ENCODE results near the gene CNTNAP1.

CNTNAP1 gene

GRCh38 chr17:42744806-42745617 lies 62.7 kb downstream of the CNTNAP1 start, which contains the start of gene EZH1:
TSS of gene EZH1 (minus strand) at chr17:42745040. CDS start at chr17:42728941, 16,099 bp downstream.
- peak; percentile 94 for DNase-seq
- Histone ChIP-seq H2AFZ (ENCODE audit: low read length) (peak within 1 kb of the TSS; percentile 82), H3K9ac (ENCODE audit: low read length) (peak within 1 kb of the TSS; percentile 82), H3K79me2 (ENCODE audit: low read length) (peaks cover 42% of the 10 kb centered on the region), H3K4me1 (ENCODE audit: low read length) (peaks cover 11% of the 10 kb centered on the region), H3K9me2 (replicated peaks; ENCODE audit: insufficient read depth, low read length) (no peaks in the 10 kb centered on the region), H4K20me1 (ENCODE audit: insufficient read depth, low read length) (no peaks in the 10 kb centered on the region), H3K4me3 (ENCODE audit: low read length) (peak within 1 kb of the TSS; percentile 78), H3K27me3 (replicated peaks; ENCODE audit: insufficient read depth, low read length) (no peaks in the 10 kb centered on the region), H3K36me3 (replicated peaks; ENCODE audit: insufficient read depth, low read length) (no peaks in the 10 kb centered on the region), H3K4me2 (ENCODE audit: low read depth, low read length) (peak within 1 kb of the TSS; percentile 99), H3K9me3 (replicated peaks; ENCODE audit: insufficient read depth, low read length) (no peaks in the 10 kb centered on the region), H3F3A (ENCODE audit: insufficient read depth, low read length) (0 out of 2 replicates have a peak, but pooled peaks cover 5% of the 10 kb centered on the region), H3K27ac (ENCODE audit: low read length) (peak within 1 kb of the TSS; percentile 78)
- TF ChIP-seq EZH2phosphoT487 (IDR thresholded peaks at IDR 0.05; ENCODE audit: low read length): no peak
- no peak for TF ChIP-seq EZH2 (optimal IDR thresholded peaks at IDR 0.05; ENCODE audit: low read depth, low read length)
- no peak for TF ChIP-seq CTCF (IDR thresholded peaks at IDR 0.05; ENCODE audit: low read length)

DNA sequence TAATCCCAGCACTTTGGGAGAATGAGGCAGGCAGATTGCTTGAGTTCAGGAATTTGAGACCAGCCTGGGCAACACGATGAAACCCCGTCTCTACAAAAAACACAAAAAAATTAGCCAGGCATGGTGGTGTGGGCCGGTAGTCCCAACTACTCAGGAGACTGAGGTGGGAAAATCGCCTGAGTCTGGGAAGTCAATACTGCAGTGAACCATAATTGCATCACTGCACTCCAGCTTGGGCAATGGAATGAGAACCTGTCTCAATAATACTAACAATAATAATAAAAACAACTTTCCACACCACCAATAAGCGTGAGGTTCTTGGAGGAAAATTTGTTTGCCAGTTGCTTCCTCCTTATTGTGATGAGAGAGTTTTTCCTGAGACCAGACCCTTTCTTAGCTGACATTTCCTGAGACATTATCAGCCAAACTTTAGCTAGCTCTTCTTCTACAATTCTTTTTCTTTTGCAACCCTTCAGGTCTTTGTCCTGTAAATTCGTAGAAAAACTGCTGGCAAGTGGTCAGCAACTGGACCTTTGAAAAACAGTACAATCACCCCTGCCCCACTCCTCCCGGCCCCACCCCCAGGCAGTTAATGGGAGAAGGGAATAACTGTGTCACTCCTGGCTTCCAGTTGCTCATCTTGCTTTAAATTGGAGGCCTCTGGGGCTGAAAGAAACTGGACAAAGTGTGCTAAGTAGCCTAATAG lies 66.0 kb downstream of the CNTNAP1 start:
- Histone ChIP-seq H3K4me2 (ENCODE audit: low read depth, low read length) (no peak overlapping the region), H4K20me1 (ENCODE audit: insufficient read depth, low read length) (no peaks in the 10 kb centered on the region), H3K79me2 (ENCODE audit: low read length) (peaks cover 11% of the 10 kb centered on the region), H3K36me3 (replicated peaks; ENCODE audit: insufficient read depth, low read length) (no peaks in the 10 kb centered on the region), H3K27me3 (replicated peaks; ENCODE audit: insufficient read depth, low read length) (no peaks in the 10 kb centered on the region), H3K9me2 (replicated peaks; ENCODE audit: insufficient read depth, low read length) (no peaks in the 10 kb centered on the region), H3K4me1 (ENCODE audit: low read length) (peaks cover 11% of the 10 kb centered on the region), H3K27ac (ENCODE audit: low read length) (no peak overlapping the region), H3F3A (ENCODE audit: insufficient read depth, low read length) (0 out of 2 replicates have a peak, but pooled peaks cover 5% of the 10 kb centered on the region), H3K4me3 (ENCODE audit: low read length) (no peak overlapping the region), H2AFZ (ENCODE audit: low read length) (no peak overlapping the region), H3K9me3 (replicated peaks; ENCODE audit: insufficient read depth, low read length) (no peaks in the 10 kb centered on the region), H3K9ac (ENCODE audit: low read length) (no peak overlapping the region)
- DNase-seq: no peak
- no peak for TF ChIP-seq CTCF (IDR thresholded peaks at IDR 0.05; ENCODE audit: low read length)
- TF ChIP-seq EZH2 (optimal IDR thresholded peaks at IDR 0.05; ENCODE audit: low read depth, low read length): no peak
- TF ChIP-seq EZH2phosphoT487 (IDR thresholded peaks at IDR 0.05; ENCODE audit: low read length): no peak

GRCh38 chr17:42748908-42749798 lies 66.8 kb downstream of the CNTNAP1 start:
- TF ChIP-seq EZH2 (optimal IDR thresholded peaks at IDR 0.05; ENCODE audit: low read depth, low read length): no peak
- TF ChIP-seq EZH2phosphoT487 (IDR thresholded peaks at IDR 0.05; ENCODE audit: low read length): no peak
- TF ChIP-seq CTCF (IDR thresholded peaks at IDR 0.05; ENCODE audit: low read length): no peak
- Histone ChIP-seq H3K27me3 (replicated peaks; ENCODE audit: insufficient read depth, low read length) (no peaks in the 10 kb centered on the region), H3K79me2 (ENCODE audit: low read length) (peaks cover 3% of the 10 kb centered on the region), H3K9me3 (replicated peaks; ENCODE audit: insufficient read depth, low read length) (no peaks in the 10 kb centered on the region), H3K27ac (ENCODE audit: low read length) (no peak overlapping the region), H2AFZ (ENCODE audit: low read length) (no peak overlapping the region), H3K9me2 (replicated peaks; ENCODE audit: insufficient read depth, low read length) (no peaks in the 10 kb centered on the region), H3K9ac (ENCODE audit: low read length) (no peak overlapping the region), H3K4me1 (ENCODE audit: low read length) (peaks cover 3% of the 10 kb centered on the region; the same call in 1 of the 2 replicates), H3K4me3 (ENCODE audit: low read length) (no peak overlapping the region), H3K4me2 (ENCODE audit: low read depth, low read length) (no peak overlapping the region), H4K20me1 (ENCODE audit: insufficient read depth, low read length) (no peaks in the 10 kb centered on the region), H3K36me3 (replicated peaks; ENCODE audit: insufficient read depth, low read length) (no peaks in the 10 kb centered on the region), H3F3A (ENCODE audit: insufficient read depth, low read length) (0 out of 2 replicates have a peak, but pooled peaks cover 3% of the 10 kb centered on the region)
- DNase-seq: no peak

Data from MM.1S (cell line).